Hepatocyte (in vitro differentiated cells): ENCODE results near the gene GLI3.

Experiments
- EZH2 ChIP-seq: fragments of 200-600 bp; sonication (generic); IDR thresholded peaks from 2 replicates; pipeline ENCODE4 v1.6.1; 2016; ENCODE audit warnings: antibody characterized with exemption, mild to moderate bottlenecking, borderline replicate concordance
- EZH2phosphoT487 ChIP-seq: fragments of 200-600 bp; sonication (generic); IDR thresholded peaks from one replicate; pipeline ENCODE4 v1.6.1; 2018; ENCODE audit warnings: antibody characterized with exemption, mild to moderate bottlenecking, low read depth, moderate library complexity; ENCODE audit not compliant: unreplicated experiment, severe bottlenecking
- TF ChIP-seq, protein P1 (sequence below): fragments of 200-600 bp; sonication (generic); IDR thresholded peaks from 2 replicates; pipeline ENCODE4 v1.5.1; 2016; ENCODE audit warnings: antibody characterized with exemption, mild to moderate bottlenecking; ENCODE audit not compliant: poor library complexity

DNA sequence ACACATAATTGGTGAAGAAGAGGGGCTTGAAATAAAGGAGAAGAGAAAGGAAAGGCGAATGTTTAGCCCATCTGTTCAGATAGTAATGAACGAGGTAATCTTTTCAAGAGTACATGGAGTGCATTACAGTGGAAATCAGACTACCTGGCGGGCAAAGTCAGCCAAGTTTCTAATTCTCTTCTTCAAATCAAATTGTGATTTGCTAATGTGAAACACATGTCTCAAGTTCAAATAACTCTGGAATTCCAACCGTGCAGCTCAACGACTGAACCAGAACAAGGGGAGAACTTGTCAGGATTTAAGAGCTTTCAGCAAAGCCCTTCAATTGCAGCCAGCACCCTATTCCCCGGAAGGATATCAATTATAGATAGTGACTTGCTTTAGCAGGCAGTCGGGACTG, 216.9 kb downstream of the GLI3 start:
- TF ChIP-seq, protein P1, sequence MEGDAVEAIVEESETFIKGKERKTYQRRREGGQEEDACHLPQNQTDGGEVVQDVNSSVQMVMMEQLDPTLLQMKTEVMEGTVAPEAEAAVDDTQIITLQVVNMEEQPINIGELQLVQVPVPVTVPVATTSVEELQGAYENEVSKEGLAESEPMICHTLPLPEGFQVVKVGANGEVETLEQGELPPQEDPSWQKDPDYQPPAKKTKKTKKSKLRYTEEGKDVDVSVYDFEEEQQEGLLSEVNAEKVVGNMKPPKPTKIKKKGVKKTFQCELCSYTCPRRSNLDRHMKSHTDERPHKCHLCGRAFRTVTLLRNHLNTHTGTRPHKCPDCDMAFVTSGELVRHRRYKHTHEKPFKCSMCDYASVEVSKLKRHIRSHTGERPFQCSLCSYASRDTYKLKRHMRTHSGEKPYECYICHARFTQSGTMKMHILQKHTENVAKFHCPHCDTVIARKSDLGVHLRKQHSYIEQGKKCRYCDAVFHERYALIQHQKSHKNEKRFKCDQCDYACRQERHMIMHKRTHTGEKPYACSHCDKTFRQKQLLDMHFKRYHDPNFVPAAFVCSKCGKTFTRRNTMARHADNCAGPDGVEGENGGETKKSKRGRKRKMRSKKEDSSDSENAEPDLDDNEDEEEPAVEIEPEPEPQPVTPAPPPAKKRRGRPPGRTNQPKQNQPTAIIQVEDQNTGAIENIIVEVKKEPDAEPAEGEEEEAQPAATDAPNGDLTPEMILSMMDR = no peak
- TF ChIP-seq EZH2phosphoT487 = no peak
- no peak for TF ChIP-seq EZH2
